HepG2 (cell line): Measurements from ENCODE around the gene KLF15. TPM values are rescaled to one million over a fixed set of nuclear protein-coding genes. Genes with fewer than 3 reads are reported as not detected.

Source experiments
- CEBPG ChIP-seq: IDR thresholded peaks from 2 replicates; pipeline ENCODE4 v1.6.1; 2016
- DPF2 ChIP-seq: sonication (generic); formaldehyde crosslinking; IDR thresholded peaks from 2 replicates; pipeline ENCODE4 v1.4.0; 2020; ENCODE audit warnings: mild to moderate bottlenecking, low read depth, missing genetic modification reagents, borderline replicate concordance
- ISX ChIP-seq: sonication (generic); formaldehyde crosslinking; conservative IDR thresholded peaks from 2 replicates; pipeline ENCODE4 v1.5.0; 2020; ENCODE audit warnings: missing genetic modification reagents
- JUN ChIP-seq: sonication (generic); formaldehyde crosslinking; IDR thresholded peaks from 2 replicates; pipeline ENCODE4 v1.4.0; 2020; ENCODE audit warnings: mild to moderate bottlenecking, missing genetic modification reagents
- JUND ChIP-seq: sonication (generic); formaldehyde crosslinking; IDR thresholded peaks from 2 replicates; pipeline ENCODE4 v1.8.0; 2022; ENCODE audit warnings: mild to moderate bottlenecking, missing genetic modification reagents
- LCORL ChIP-seq, 2 experiments: fragments of 450-650 bp in 1 of 2; sonication (generic) in 1 of 2; formaldehyde crosslinking in 1 of 2; IDR thresholded peaks; 2 replicates each; pipeline versions ENCODE4 v1.5.0 to v1.6.1; 2017 to 2020; ENCODE audit warnings: antibody characterized with exemption in 1 of 2, missing genetic modification reagents in 1 of 2
- NCOA2 ChIP-seq: sonication (generic); formaldehyde crosslinking; IDR thresholded peaks from 2 replicates; pipeline ENCODE4 v1.8.0; 2022; ENCODE audit warnings: inconsistent platforms
- NFIC ChIP-seq: IDR thresholded peaks from 2 replicates; pipeline ENCODE4 v1.6.1; 2012; ENCODE audit warnings: mild to moderate bottlenecking, low read length, inconsistent platforms
- RFX1 ChIP-seq: fragments of 450-650 bp; IDR thresholded peaks from 2 replicates; pipeline ENCODE4 v1.6.1; 2017
- SYNCRIP ChIP-seq: fragments of 200-400 bp; formaldehyde crosslinking; IDR thresholded peaks from 2 replicates; pipeline ENCODE4 v1.6.1; 2018; ENCODE audit warnings: mild to moderate bottlenecking, low read depth, low read length; ENCODE audit not compliant: insufficient read depth
- TCF7 ChIP-seq: sonication (generic); IDR thresholded peaks from 2 replicates; pipeline ENCODE4 v1.6.1; 2016; ENCODE audit warnings: antibody characterized with exemption, low read depth
- U2AF2 ChIP-seq: fragments of 200-400 bp; formaldehyde crosslinking; IDR thresholded peaks from 2 replicates; pipeline ENCODE4 v1.6.1; 2017; ENCODE audit warnings: low read depth, mild to moderate bottlenecking, low read length
- ZBTB8A ChIP-seq: sonication (generic); formaldehyde crosslinking; IDR thresholded peaks from 2 replicates; pipeline ENCODE4 v1.4.0; 2020; ENCODE audit warnings: mild to moderate bottlenecking, low read depth, missing genetic modification reagents, borderline replicate concordance
- ZFP90 ChIP-seq: sonication (generic); formaldehyde crosslinking; IDR thresholded peaks from 2 replicates; pipeline ENCODE4 v1.8.0; 2022; ENCODE audit warnings: missing genetic modification reagents, mild to moderate bottlenecking, inconsistent platforms, borderline replicate concordance
- ZNF24 ChIP-seq: fragments of 450-650 bp; IDR thresholded peaks from 2 replicates; pipeline ENCODE4 v1.6.1; 2017; ENCODE audit warnings: antibody characterized with exemption, mild to moderate bottlenecking
- ZNF343 ChIP-seq: sonication (generic); formaldehyde crosslinking; IDR thresholded peaks from 2 replicates; pipeline ENCODE4 v1.4.0; 2020; ENCODE audit warnings: mild to moderate bottlenecking, missing genetic modification reagents
- ZNF383 ChIP-seq: sonication (generic); formaldehyde crosslinking; IDR thresholded peaks from 2 replicates; pipeline ENCODE4 v1.4.0; 2020; ENCODE audit warnings: missing genetic modification reagents, mild to moderate bottlenecking, borderline replicate concordance
- ZNF558 ChIP-seq: sonication (generic); formaldehyde crosslinking; IDR thresholded peaks from 2 replicates; pipeline ENCODE4 v1.9.0; 2022; ENCODE audit warnings: mild to moderate bottlenecking, missing genetic modification reagents, borderline replicate concordance
- ZNF564 ChIP-seq: sonication (generic); formaldehyde crosslinking; IDR thresholded peaks from 2 replicates; pipeline ENCODE4 v1.8.1; 2023; ENCODE audit warnings: mild to moderate bottlenecking, missing genetic modification reagents
- ZNF777 ChIP-seq: sonication (generic); formaldehyde crosslinking; IDR thresholded peaks from 2 replicates; pipeline ENCODE4 v1.4.0; 2020; ENCODE audit warnings: missing genetic modification reagents
- polyA plus RNA-seq, 8 experiments: library from polyadenylated mRNA; depleted of rRNA in 3 of 8; stranded (reverse) in 7 of 8; unstranded in 1 of 8; fragments of >200 nt; fragmentation: Illumina TruSeq in 4 of 8; extraction: Trizol in 4 of 8; gene quantifications; 2 replicates each; pipeline versions ENCODE4 v1.2.1 to v1.2.3, GENCODE V29; 2011 to 2016; ENCODE audit warnings: low read depth in 4 of 8, missing spikeins in 1 of 8, mixed read lengths in 1 of 8; ENCODE audit not compliant: insufficient read depth in 1 of 8
- total RNA-seq, 5 experiments: library from RNA; depleted of rRNA; stranded (reverse); fragments of >200 nt; fragmentation: Illumina TruSeq; extraction: Trizol; gene quantifications; 2 replicates each; pipeline ENCODE4 v1.2.3, GENCODE V29; 2016; ENCODE audit warnings: low read depth in 1 of 5
- TF ChIP-seq, protein P1 (sequence below): conservative IDR thresholded peaks from 2 replicates; pipeline ENCODE4 v1.6.1; 2018; ENCODE audit warnings: missing genetic modification reagents
- TF ChIP-seq, protein P2 (sequence below): sonication (generic); formaldehyde crosslinking; IDR thresholded peaks from 2 replicates; pipeline ENCODE4 v1.5.0; 2020; ENCODE audit warnings: missing genetic modification reagents, mild to moderate bottlenecking, borderline replicate concordance
- TF ChIP-seq, protein P3 (sequence below): sonication (generic); formaldehyde crosslinking; IDR thresholded peaks from 2 replicates; pipeline ENCODE4 v1.4.0; 2020; ENCODE audit warnings: missing genetic modification reagents
- TF ChIP-seq, protein P4 (sequence below): sonication (generic); formaldehyde crosslinking; IDR thresholded peaks from 2 replicates; pipeline ENCODE4 v1.9.0; 2021; ENCODE audit warnings: missing genetic modification reagents, borderline replicate concordance

The KLF15 gene
- total and polyA plus RNA-seq, 2 of the 13 experiments (the other 11 are each of a cell fraction or from before 2014, with no cell fraction given), result 7.1 to 7.8 TPM

DNA sequence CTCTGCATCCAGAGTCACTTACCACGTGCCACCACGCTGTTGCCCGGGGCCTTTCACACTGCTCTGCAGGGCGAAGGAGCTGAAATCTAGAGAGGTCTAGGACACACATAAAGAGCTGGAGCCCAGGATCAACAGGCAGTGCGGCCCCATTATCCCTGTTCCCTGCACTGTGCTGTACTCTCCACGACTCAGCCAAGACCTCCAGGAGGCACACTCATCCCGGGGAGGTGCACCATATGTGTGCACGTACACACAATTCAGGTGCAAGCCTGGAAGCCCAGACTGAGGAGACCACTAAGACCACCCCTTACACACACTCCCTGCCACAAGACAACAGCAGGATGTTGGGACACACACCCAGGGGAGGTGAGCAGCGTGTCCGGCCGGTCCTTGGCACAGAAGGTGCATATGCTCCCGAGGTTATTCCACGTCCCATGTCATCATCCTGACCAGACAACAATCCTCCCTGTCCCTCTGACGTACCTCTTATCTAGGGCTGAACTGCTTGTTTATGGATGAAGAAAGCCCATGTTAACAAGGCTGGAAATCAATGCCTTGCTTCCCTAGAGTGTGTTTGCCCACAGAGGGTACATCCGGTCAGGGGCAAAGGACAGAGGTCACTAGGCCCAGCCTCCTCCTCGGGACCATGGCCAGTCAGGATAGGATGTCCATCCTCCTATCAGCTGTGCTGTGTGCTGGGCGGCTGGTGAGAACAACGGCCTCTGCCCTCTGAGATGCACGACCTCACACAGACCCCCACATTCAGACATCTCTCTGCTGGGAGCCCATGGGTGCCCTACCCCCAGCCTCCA, 16.1 kb downstream of the KLF15 start (continued):
- no peak for TF ChIP-seq ZFP90 (CRISPR knock-in tag)
- TF ChIP-seq ISX (CRISPR knock-in tag), result no peak
- TF ChIP-seq RFX1, result no peak
- no peak for TF ChIP-seq ZNF24
- no peak for TF ChIP-seq ZNF777
- no peak for TF ChIP-seq SYNCRIP
- no peak for TF ChIP-seq JUND (CRISPR knock-in tag)
- TF ChIP-seq ZBTB8A (CRISPR knock-in tag), result 0 out of 2 replicates have a peak, but pooled peaks have one; percentile 58
- TF ChIP-seq, protein P1, sequence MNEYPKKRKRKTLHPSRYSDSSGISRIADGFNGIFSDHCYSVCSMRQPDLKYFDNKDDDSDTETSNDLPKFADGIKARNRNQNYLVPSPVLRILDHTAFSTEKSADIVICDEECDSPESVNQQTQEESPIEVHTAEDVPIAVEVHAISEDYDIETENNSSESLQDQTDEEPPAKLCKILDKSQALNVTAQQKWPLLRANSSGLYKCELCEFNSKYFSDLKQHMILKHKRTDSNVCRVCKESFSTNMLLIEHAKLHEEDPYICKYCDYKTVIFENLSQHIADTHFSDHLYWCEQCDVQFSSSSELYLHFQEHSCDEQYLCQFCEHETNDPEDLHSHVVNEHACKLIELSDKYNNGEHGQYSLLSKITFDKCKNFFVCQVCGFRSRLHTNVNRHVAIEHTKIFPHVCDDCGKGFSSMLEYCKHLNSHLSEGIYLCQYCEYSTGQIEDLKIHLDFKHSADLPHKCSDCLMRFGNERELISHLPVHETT (CRISPR knock-in tag), result no peak
- TF ChIP-seq TCF7, result no peak
- TF ChIP-seq U2AF2, result no peak
- no peak for TF ChIP-seq ZNF558
- no peak for TF ChIP-seq ZNF383 (CRISPR knock-in tag)
- TF ChIP-seq, protein P2, sequence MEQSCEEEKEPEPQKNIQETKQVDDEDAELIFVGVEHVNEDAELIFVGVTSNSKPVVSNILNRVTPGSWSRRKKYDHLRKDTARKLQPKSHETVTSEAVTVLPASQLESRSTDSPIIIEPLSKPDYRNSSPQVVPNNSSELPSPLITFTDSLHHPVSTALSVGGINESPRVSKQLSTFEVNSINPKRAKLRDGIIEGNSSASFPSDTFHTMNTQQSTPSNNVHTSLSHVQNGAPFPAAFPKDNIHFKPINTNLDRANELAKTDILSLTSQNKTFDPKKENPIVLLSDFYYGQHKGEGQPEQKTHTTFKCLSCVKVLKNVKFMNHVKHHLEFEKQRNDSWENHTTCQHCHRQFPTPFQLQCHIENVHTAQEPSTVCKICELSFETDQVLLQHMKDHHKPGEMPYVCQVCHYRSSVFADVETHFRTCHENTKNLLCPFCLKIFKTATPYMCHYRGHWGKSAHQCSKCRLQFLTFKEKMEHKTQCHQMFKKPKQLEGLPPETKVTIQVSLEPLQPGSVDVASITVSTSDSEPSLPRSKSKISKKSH (CRISPR knock-in tag), result no peak
- no peak for TF ChIP-seq NFIC
- peak; percentile 66 for TF ChIP-seq CEBPG (CRISPR knock-in tag)
- TF ChIP-seq, protein P3, sequence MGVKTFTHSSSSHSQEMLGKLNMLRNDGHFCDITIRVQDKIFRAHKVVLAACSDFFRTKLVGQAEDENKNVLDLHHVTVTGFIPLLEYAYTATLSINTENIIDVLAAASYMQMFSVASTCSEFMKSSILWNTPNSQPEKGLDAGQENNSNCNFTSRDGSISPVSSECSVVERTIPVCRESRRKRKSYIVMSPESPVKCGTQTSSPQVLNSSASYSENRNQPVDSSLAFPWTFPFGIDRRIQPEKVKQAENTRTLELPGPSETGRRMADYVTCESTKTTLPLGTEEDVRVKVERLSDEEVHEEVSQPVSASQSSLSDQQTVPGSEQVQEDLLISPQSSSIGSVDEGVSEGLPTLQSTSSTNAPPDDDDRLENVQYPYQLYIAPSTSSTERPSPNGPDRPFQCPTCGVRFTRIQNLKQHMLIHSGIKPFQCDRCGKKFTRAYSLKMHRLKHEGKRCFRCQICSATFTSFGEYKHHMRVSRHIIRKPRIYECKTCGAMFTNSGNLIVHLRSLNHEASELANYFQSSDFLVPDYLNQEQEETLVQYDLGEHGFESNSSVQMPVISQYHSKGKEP, result no peak
- TF ChIP-seq JUN (CRISPR knock-in tag), result no peak
- TF ChIP-seq NCOA2 (CRISPR knock-in tag), result peak; percentile 55; the same call in 1 of the 2 replicates
- TF ChIP-seq, protein P4, sequence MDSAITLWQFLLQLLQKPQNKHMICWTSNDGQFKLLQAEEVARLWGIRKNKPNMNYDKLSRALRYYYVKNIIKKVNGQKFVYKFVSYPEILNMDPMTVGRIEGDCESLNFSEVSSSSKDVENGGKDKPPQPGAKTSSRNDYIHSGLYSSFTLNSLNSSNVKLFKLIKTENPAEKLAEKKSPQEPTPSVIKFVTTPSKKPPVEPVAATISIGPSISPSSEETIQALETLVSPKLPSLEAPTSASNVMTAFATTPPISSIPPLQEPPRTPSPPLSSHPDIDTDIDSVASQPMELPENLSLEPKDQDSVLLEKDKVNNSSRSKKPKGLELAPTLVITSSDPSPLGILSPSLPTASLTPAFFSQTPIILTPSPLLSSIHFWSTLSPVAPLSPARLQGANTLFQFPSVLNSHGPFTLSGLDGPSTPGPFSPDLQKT, result no peak
- no peak for TF ChIP-seq ZNF343 (CRISPR knock-in tag)
- TF ChIP-seq LCORL (IDR thresholded peaks at IDR 0.05), result no peak
- no peak for TF ChIP-seq LCORL (CRISPR knock-in tag; IDR thresholded peaks at IDR 0.05)
- TF ChIP-seq ZNF564 (CRISPR knock-in tag), result no peak
- peak; percentile 57; the same call in 1 of the 2 replicates for TF ChIP-seq DPF2 (CRISPR knock-in tag)
